ENCODE results near the gene PPP2R5D.

PPP2R5D gene

DNA sequence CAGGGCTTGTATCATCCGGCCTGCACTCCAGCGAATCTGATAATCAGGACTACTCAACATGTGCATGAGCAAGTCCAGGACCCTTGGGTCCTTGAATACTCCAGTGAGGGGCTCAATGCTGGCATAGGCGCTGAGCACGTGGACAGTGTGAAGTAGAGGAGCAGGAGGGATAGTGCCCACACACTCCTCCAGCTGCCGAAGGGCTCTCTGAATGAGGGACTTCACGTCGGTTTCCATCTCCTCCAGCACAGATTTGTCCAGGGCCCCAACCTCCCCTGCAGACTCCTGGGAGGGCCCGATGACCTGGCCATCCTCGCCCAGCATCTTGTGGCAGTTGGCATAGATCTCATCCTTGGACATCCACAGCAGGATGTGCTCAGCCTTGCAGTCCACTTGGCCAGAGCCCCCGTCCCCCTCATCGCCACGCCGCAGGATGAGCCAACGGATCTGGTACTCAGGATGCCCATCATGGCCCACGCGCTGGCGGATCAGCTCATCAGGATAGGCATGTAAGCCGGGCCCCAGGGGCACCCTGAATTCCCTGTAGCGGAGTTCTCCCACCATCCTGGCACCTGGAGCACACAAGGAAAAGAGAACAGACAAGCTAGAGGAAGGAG is 68.0 kb downstream of the PPP2R5D start:
- Histone ChIP-seq H3K4me3 (ENCODE audit: low read length in 2 of 2) (peak overlapping the region in 1 of 2 donors; percentile 87), H3K18ac (ENCODE audit: low read length) (no peak overlapping the region), H2BK15ac (ENCODE audit: low read length) (no peak overlapping the region), H2BK12ac (ENCODE audit: low read length) (no peak overlapping the region), H4K8ac (ENCODE audit: low read depth, low read length) (no peak overlapping the region), H4K91ac (ENCODE audit: low read depth, low read length, poor library complexity) (no peak overlapping the region), H3K9me3 (replicated peaks in 1 of 2; ENCODE audit: control insufficient read depth in 2 of 2, insufficient read depth in 1 of 2, low read depth in 1 of 2, low read length in 2 of 2) (no peaks in the 10 kb centered on the region), H3K23ac (ENCODE audit: low read depth, low read length, poor library complexity) (peak overlapping the region; percentile 28), H3K27me3 (ENCODE audit: control insufficient read depth in 3 of 3, insufficient read depth in 3 of 3, low read depth in 1 of 3, low read length in 3 of 3) (no peaks in the 10 kb centered on the region), H2AFZ (ENCODE audit: low read length) (no peak overlapping the region), H3K14ac (ENCODE audit: low read length) (no peak overlapping the region), H3K4me1 (ENCODE audit: control insufficient read depth in 2 of 2, insufficient read depth in 1 of 2, low read depth in 1 of 2, low read length in 2 of 2) (peaks cover 4 to 6% of the 10 kb centered on the region in 2 donors), H3K4ac (ENCODE audit: low read length) (no peak overlapping the region), H3K27ac (replicated peaks; ENCODE audit: low read length) (no peak overlapping the region), H3K79me1 (ENCODE audit: low read depth, low read length) (peaks cover 3% of the 10 kb centered on the region), H2BK120ac (ENCODE audit: low read depth, low read length) (no peak overlapping the region), H3K36me3 (replicated peaks in 1 of 2; ENCODE audit: control insufficient read depth in 2 of 2, insufficient read depth in 2 of 2, low read length in 2 of 2) (peaks cover 34 to 68% of the 10 kb centered on the region in 2 donors), H3K4me2 (ENCODE audit: insufficient read depth, low read length, poor library complexity, severe bottlenecking) (no peak overlapping the region), H3K9ac (ENCODE audit: low read depth, low read length, poor library complexity) (peak overlapping the region; percentile 98), H2BK5ac (ENCODE audit: low read length) (no peak overlapping the region), H2AK5ac (ENCODE audit: low read depth, low read length) (peak overlapping the region; percentile 91)
- DNase-seq (ENCODE audit: low spot score), result no peak
- WGBS, 2 donors (ENCODE audit: extremely low coverage in 2 of 2, insufficient read length in 2 of 2, insufficient replicate concordance in 1 of 2), result no CpG with 5 or more reads among the region's 19 CpGs

GRCh38 chr6:43052842-43053544 is 68.6 kb downstream of the PPP2R5D start:
- Histone ChIP-seq H2BK120ac (ENCODE audit: low read depth, low read length) (peak overlapping the region; percentile 35), H3K79me1 (ENCODE audit: low read depth, low read length) (peaks cover 3% of the 10 kb centered on the region), H3K4me3 (ENCODE audit: low read length in 2 of 2) (peak overlapping the region; percentile 87 to 92), H3K23ac (ENCODE audit: low read depth, low read length, poor library complexity) (peak overlapping the region; percentile 98), H3K27me3 (ENCODE audit: control insufficient read depth in 3 of 3, insufficient read depth in 3 of 3, low read depth in 1 of 3, low read length in 3 of 3) (no peaks in the 10 kb centered on the region), H3K36me3 (replicated peaks in 1 of 2; ENCODE audit: control insufficient read depth in 2 of 2, insufficient read depth in 2 of 2, low read length in 2 of 2) (peaks cover 31 to 66% of the 10 kb centered on the region in 2 donors), H3K9ac (ENCODE audit: low read depth, low read length, poor library complexity) (peak overlapping the region; percentile 98), H3K4me1 (ENCODE audit: control insufficient read depth in 2 of 2, insufficient read depth in 1 of 2, low read depth in 1 of 2, low read length in 2 of 2) (peaks cover 4 to 6% of the 10 kb centered on the region in 2 donors), H2BK15ac (ENCODE audit: low read length) (peak overlapping the region; percentile 13), H3K27ac (replicated peaks; ENCODE audit: low read length) (peak overlapping the region; percentile 86), H2AFZ (ENCODE audit: low read length) (peak overlapping the region; percentile 86), H3K4me2 (ENCODE audit: insufficient read depth, low read length, poor library complexity, severe bottlenecking) (peak overlapping the region; percentile 71), H4K91ac (ENCODE audit: low read depth, low read length, poor library complexity) (peak overlapping the region; percentile 48), H3K4ac (ENCODE audit: low read length) (peak overlapping the region; percentile 86), H3K18ac (ENCODE audit: low read length) (peak overlapping the region; percentile 89), H2BK5ac (ENCODE audit: low read length) (peak overlapping the region; percentile 84), H2AK5ac (ENCODE audit: low read depth, low read length) (peak overlapping the region; percentile 91), H3K9me3 (replicated peaks in 1 of 2; ENCODE audit: control insufficient read depth in 2 of 2, insufficient read depth in 1 of 2, low read depth in 1 of 2, low read length in 2 of 2) (no peaks in the 10 kb centered on the region), H2BK12ac (ENCODE audit: low read length) (no peak overlapping the region), H4K8ac (ENCODE audit: low read depth, low read length) (peak overlapping the region; percentile 70), H3K14ac (ENCODE audit: low read length) (peak overlapping the region; percentile 72)
- WGBS, 2 donors (ENCODE audit: extremely low coverage in 2 of 2, insufficient read length in 2 of 2, insufficient replicate concordance in 1 of 2), result no CpG with 5 or more reads among the region's 22 CpGs
- DNase-seq (ENCODE audit: low spot score), result no peak

GRCh38 chr6:43053545-43054205 is 69.3 kb downstream of the PPP2R5D start, which contains the start of gene CUL7:
Gene CUL7 (minus strand): TSS chr6:43053851. CDS start chr6:43052788, 1,063 bp downstream.
- Histone ChIP-seq H2BK12ac (ENCODE audit: low read length) (no peak within 1 kb of the TSS), H3K79me1 (ENCODE audit: low read depth, low read length) (peaks cover 7% of the 10 kb centered on the region), H3K36me3 (replicated peaks in 1 of 2; ENCODE audit: control insufficient read depth in 2 of 2, insufficient read depth in 2 of 2, low read length in 2 of 2) (peaks cover 28 to 64% of the 10 kb centered on the region in 2 donors), H3K4ac (ENCODE audit: low read length) (peak within 1 kb of the TSS; percentile 86), H3K4me3 (ENCODE audit: low read length in 2 of 2) (peak within 1 kb of the TSS; percentile 87 to 92), H3K9ac (ENCODE audit: low read depth, low read length, poor library complexity) (peak within 1 kb of the TSS; percentile 98), H3K4me2 (ENCODE audit: insufficient read depth, low read length, poor library complexity, severe bottlenecking) (peak within 1 kb of the TSS; percentile 71), H3K18ac (ENCODE audit: low read length) (peak within 1 kb of the TSS; percentile 89), H4K91ac (ENCODE audit: low read depth, low read length, poor library complexity) (peak within 1 kb of the TSS; percentile 48), H3K9me3 (replicated peaks in 1 of 2; ENCODE audit: control insufficient read depth in 2 of 2, insufficient read depth in 1 of 2, low read depth in 1 of 2, low read length in 2 of 2) (no peaks in the 10 kb centered on the region), H3K27me3 (ENCODE audit: control insufficient read depth in 3 of 3, insufficient read depth in 3 of 3, low read depth in 1 of 3, low read length in 3 of 3) (no peaks in the 10 kb centered on the region), H4K8ac (ENCODE audit: low read depth, low read length) (peak within 1 kb of the TSS; percentile 70), H3K4me1 (ENCODE audit: control insufficient read depth in 2 of 2, insufficient read depth in 1 of 2, low read depth in 1 of 2, low read length in 2 of 2) (peaks cover 9 to 10% of the 10 kb centered on the region in 2 donors), H2AFZ (ENCODE audit: low read length) (peak within 1 kb of the TSS; percentile 86), H3K14ac (ENCODE audit: low read length) (peak within 1 kb of the TSS; percentile 72), H3K23ac (ENCODE audit: low read depth, low read length, poor library complexity) (peak within 1 kb of the TSS; percentile 98), H2BK5ac (ENCODE audit: low read length) (peak within 1 kb of the TSS; percentile 84), H2AK5ac (ENCODE audit: low read depth, low read length) (peak within 1 kb of the TSS; percentile 91), H2BK15ac (ENCODE audit: low read length) (peak within 1 kb of the TSS; percentile 13), H3K27ac (replicated peaks; ENCODE audit: low read length) (peak within 1 kb of the TSS; percentile 86), H2BK120ac (ENCODE audit: low read depth, low read length) (peak within 1 kb of the TSS; percentile 35)
- 100% methylated on average over 2 of the region's 45 CpGs; no CpG with 5 or more reads in 1 of the 2 donors for WGBS, 2 donors (ENCODE audit: extremely low coverage in 2 of 2, insufficient read length in 2 of 2, insufficient replicate concordance in 1 of 2)
- DNase-seq (ENCODE audit: low spot score), result peak; percentile 72

Data from neuronal stem cell (in vitro differentiated cells).